Keratinocyte (primary cell): ENCODE data around the gene PPM1J. TPM values are rescaled to one million over a fixed set of nuclear protein-coding genes. Genes with fewer than 3 reads are reported as not detected.

ENCODE experiments used
- DNase-seq: peaks from one replicate; pipeline ENCODE4 v3.0.0-alpha.2; 2011; ENCODE audit warnings: low read depth, missing footprints, low spot score
- FAIRE-seq: peaks from 2 replicates; lab custom pipeline; 2011; peaks lifted over from hg19 to GRCh38; lab: Jason Lieb, UNC
- H2AFZ ChIP-seq: 2 replicates; pipeline ENCODE4 v1.6.0; 2012; ENCODE audit warnings: low read length, control low read depth, inconsistent platforms; ENCODE audit not compliant: control insufficient read depth
- H3K27ac ChIP-seq: 2 replicates; pipeline ENCODE4 v1.5.1; 2011; ENCODE audit warnings: low read length; ENCODE audit not compliant: control insufficient read depth, insufficient read depth
- H3K27me3 ChIP-seq: 3 replicates; pipeline ENCODE4 v1.6.0; 2011; ENCODE audit warnings: low read length; ENCODE audit not compliant: control insufficient read depth, insufficient read depth; ENCODE audit errors: extremely low read depth
- H3K36me3 ChIP-seq, 2 experiments: 2 replicates in 1 of 2; 3 replicates in 1 of 2; pipeline ENCODE4 v1.5.1; 2011; ENCODE audit warnings: low read length in 2 of 2, mild to moderate bottlenecking in 1 of 2; ENCODE audit not compliant: control insufficient read depth in 2 of 2, insufficient read depth in 2 of 2; ENCODE audit errors: extremely low read depth in 1 of 2
- H3K4me1 ChIP-seq: 3 replicates; pipeline ENCODE4 v1.5.1; 2011; ENCODE audit warnings: low read length; ENCODE audit not compliant: control insufficient read depth, insufficient read depth; ENCODE audit errors: extremely low read depth
- H3K4me2 ChIP-seq: 3 replicates; pipeline ENCODE4 v1.6.0; 2011; ENCODE audit warnings: low read depth, low read length; ENCODE audit not compliant: control insufficient read depth, insufficient read depth; ENCODE audit errors: extremely low read depth
- H3K4me3 ChIP-seq, 3 experiments: fragments of 200-600 bp in 1 of 3; sonication (generic) in 1 of 3; 2 replicates in 2 of 3; 3 replicates in 1 of 3; pipeline ENCODE4 v1.5.1; 2011 to 2016; ENCODE audit warnings: low read length in 3 of 3, mild to moderate bottlenecking in 3 of 3, control low read depth in 2 of 3, inconsistent platforms in 1 of 3, low read depth in 1 of 3, mixed read lengths in 1 of 3, mixed run types in 1 of 3, moderate library complexity in 1 of 3; ENCODE audit not compliant: control insufficient read depth in 2 of 3, insufficient read depth in 2 of 3; ENCODE audit errors: extremely low read depth in 1 of 3
- H3K79me2 ChIP-seq: 2 replicates; pipeline ENCODE4 v1.6.0; 2012; ENCODE audit warnings: low read length; ENCODE audit not compliant: control insufficient read depth, insufficient read depth
- H3K9ac ChIP-seq: 3 replicates; pipeline ENCODE4 v1.6.0; 2011; ENCODE audit warnings: low read length; ENCODE audit not compliant: control insufficient read depth, insufficient read depth; ENCODE audit errors: extremely low read depth
- H3K9me1 ChIP-seq: 3 replicates; pipeline ENCODE4 v1.6.0; 2011; ENCODE audit warnings: low read length; ENCODE audit not compliant: control insufficient read depth, insufficient read depth; ENCODE audit errors: extremely low read depth
- H3K9me3 ChIP-seq: 2 replicates; pipeline ENCODE4 v1.5.1; 2012; ENCODE audit warnings: low read depth, low read length; ENCODE audit not compliant: control insufficient read depth
- H4K20me1 ChIP-seq: 3 replicates; pipeline ENCODE4 v1.6.0; 2011; ENCODE audit warnings: low read length; ENCODE audit not compliant: control insufficient read depth, insufficient read depth; ENCODE audit errors: extremely low read depth
- CTCF ChIP-seq, 3 experiments: IDR thresholded peaks in 1 of 3; conservative IDR thresholded peaks in 1 of 3; optimal IDR thresholded peaks in 1 of 3; 2 replicates in 2 of 3; 3 replicates in 1 of 3; pipeline versions ENCODE3 to v1.5.1; 2011; ENCODE audit warnings: low read length in 3 of 3, mild to moderate bottlenecking in 3 of 3, moderate library complexity in 2 of 3, control low read depth in 1 of 3, inconsistent platforms in 1 of 3; ENCODE audit not compliant: insufficient read depth in 2 of 3; ENCODE audit errors: extremely low read depth in 1 of 3
- EZH2 ChIP-seq: IDR thresholded peaks from one replicate; pipeline ENCODE4 v1.6.1; 2012; ENCODE audit warnings: inconsistent platforms, mild to moderate bottlenecking, low read length, moderate library complexity
- dilution Hi-C: fragments of 300-500 bp; cut with MboI; formaldehyde crosslinking; loops from one replicate; pipeline ENCODE4 v1.7.0; 2020; ENCODE audit warnings: low sequenced_read_pairs; ENCODE audit not compliant: extremely low pct_ligation_motif_present
- polyA plus RNA-seq, 5 experiments: library from polyadenylated mRNA; depleted of rRNA in 3 of 5; stranded (reverse) in 3 of 5; stranded (forward) in 1 of 5; unstranded in 1 of 5; fragments of >200 nt; gene quantifications; 1 replicate in 1 of 5; 2 replicates in 3 of 5; 3 replicates in 1 of 5; pipeline versions ENCODE4 v1.2.1 to v1.2.3, GENCODE V29; 2011 to 2012; ENCODE audit warnings: missing spikeins in 2 of 5, low read depth in 1 of 5, low replicate concordance in 1 of 5

PPM1J gene
- polyA plus RNA-seq, 1 donor (not counting 4 experiments of a cell fraction or from before 2014, with no cell fraction given) = 7.7 TPM

- dilution Hi-C loops = no loop called here
- H3K4me2 ChIP-seq = no peak overlapping the region
Measured at GRCh38 chr1:112712191-112712590, 2.9 kb downstream of the PPM1J start.

GRCh38 chr1:112711670-112712069, 3.5 kb downstream of the PPM1J start:
- no peak for DNase-seq
- Histone ChIP-seq H3K9me3 (no peaks in the 10 kb centered on the region), H3K4me3 (no peak overlapping the region), H3K27ac (no peak overlapping the region), H3K27me3 (no peaks in the 10 kb centered on the region), H3K79me2 (peaks cover 3% of the 10 kb centered on the region), H3K36me3 (peaks cover 10 to 12% of the 10 kb centered on the region in 2 experiments), H3K4me2 (no peak overlapping the region), H4K20me1 (no peaks in the 10 kb centered on the region), H3K9ac (no peak overlapping the region), H3K4me1 (peaks cover 13% of the 10 kb centered on the region), H2AFZ (no peak overlapping the region), H3K9me1 (no peaks in the 10 kb centered on the region)
- FAIRE-seq = no peak
- no peak for TF ChIP-seq EZH2
- no peak for TF ChIP-seq CTCF (optimal IDR thresholded peaks at IDR 0.05 in 1 of 3, IDR thresholded peaks at IDR 0.05 in 1 of 3, conservative IDR thresholded peaks at IDR 0.05 in 1 of 3; ENCODE audit: extremely low read depth in 1 of 3, insufficient read depth in 2 of 3, low read length in 3 of 3)
- dilution Hi-C loops = no loop called here

More at GRCh38 chr1:112712191-112712590, 2.9 kb downstream of the PPM1J start:
- no peaks in the 10 kb centered on the region for H4K20me1 ChIP-seq
- FAIRE-seq (no peak), DNase-seq (no peak)
- no peaks in the 10 kb centered on the region for H3K9me1 ChIP-seq
- H3K9ac ChIP-seq = no peak overlapping the region
- no peak overlapping the region for H2AFZ ChIP-seq
- peaks cover 13% of the 10 kb centered on the region for H3K4me1 ChIP-seq
- H3K9me3 ChIP-seq = no peaks in the 10 kb centered on the region
- H3K27ac ChIP-seq = no peak overlapping the region
- no peaks in the 10 kb centered on the region for H3K79me2 ChIP-seq
- TF ChIP-seq CTCF (optimal IDR thresholded peaks at IDR 0.05 in 1 of 3, IDR thresholded peaks at IDR 0.05 in 1 of 3, conservative IDR thresholded peaks at IDR 0.05 in 1 of 3; ENCODE audit: extremely low read depth in 1 of 3, insufficient read depth in 2 of 3, low read length in 3 of 3) (no peak), EZH2 (no peak)
- peaks cover 10 to 12% of the 10 kb centered on the region in 2 experiments for H3K36me3 ChIP-seq
- H3K27me3 ChIP-seq = no peaks in the 10 kb centered on the region
- no peak overlapping the region for H3K4me3 ChIP-seq
